ENCODE data around the gene ACTA1. TPM values are rescaled to one million over a fixed set of nuclear protein-coding genes. Genes with fewer than 3 reads are reported as not detected.

ACTA1 gene
- total RNA-seq, 1 experiment from 2014 or later = not detected

- Histone ChIP-seq H3K9me3 (ENCODE audit: control insufficient read depth, insufficient read depth, low read depth, low read length) (no peaks in the 10 kb centered on the region), H3K4me3 (ENCODE audit: low read depth in 2 of 2, low read length in 2 of 2) (no peak overlapping the region; a peak in 1 of 4 replicates), H3K36me3 (ENCODE audit: control insufficient read depth, insufficient read depth, low read length) (no peaks in the 10 kb centered on the region), H3K27ac (ENCODE audit: low read length) (no peak overlapping the region), H3K27me3 (ENCODE audit: control insufficient read depth, insufficient read depth, low read length) (no peaks in the 10 kb centered on the region), H3K4me1 (ENCODE audit: control insufficient read depth, insufficient read depth, low read length) (peaks cover 12% of the 10 kb centered on the region)
- ATAC-seq (peak; percentile 91), DNase-seq (ENCODE audit: low read depth, low spot score) (no peak)
- BruUV-seq (replicated peaks) = no TSS peak
- CTCF ChIA-PET = no interaction called here
- POLR2A ChIA-PET = no interaction called here
- in situ Hi-C loops (cut with HindIII; ENCODE audit: low pct_unique_long_range_greater_than_20kb, low sequenced_read_pairs) = no loop called here
- TF ChIP-seq REST (IDR thresholded peaks at IDR 0.05; ENCODE audit: insufficient read depth in 1 of 2, low read depth in 2 of 2, low read length in 1 of 2) (no peak), POLR2AphosphoS5 (IDR thresholded peaks at IDR 0.05; ENCODE audit: low read depth, low read length) (no peak), TCF7L2 (IDR thresholded peaks at IDR 0.05; ENCODE audit: low read depth, low read length) (no peak), SIN3A (IDR thresholded peaks at IDR 0.05; ENCODE audit: borderline replicate concordance, insufficient read depth, low read depth, low read length) (no peak), CTCF (IDR thresholded peaks at IDR 0.05) (no peak)
- intact Hi-C loops (cut with micrococcal nuclease; ENCODE audit: unreplicated experiment) = no loop called here
Measured at GRCh38 chr1:229410692-229411433, 23.0 kb downstream of the ACTA1 start.

- intact Hi-C loops (cut with micrococcal nuclease; ENCODE audit: unreplicated experiment) = no loop called here
- DNase-seq (ENCODE audit: low read depth, low spot score) = no peak
- H3K27me3 ChIP-seq (ENCODE audit: control insufficient read depth, insufficient read depth, low read length) = no peaks in the 10 kb centered on the region
- BruUV-seq (replicated peaks) = no TSS peak
- no peak overlapping the region for H3K4me3 ChIP-seq (ENCODE audit: low read depth in 2 of 2, low read length in 2 of 2)
- TF ChIP-seq SIN3A (IDR thresholded peaks at IDR 0.05; ENCODE audit: borderline replicate concordance, insufficient read depth, low read depth, low read length) (no peak), REST (IDR thresholded peaks at IDR 0.05; ENCODE audit: insufficient read depth in 1 of 2, low read depth in 2 of 2, low read length in 1 of 2) (no peak), POLR2AphosphoS5 (IDR thresholded peaks at IDR 0.05; ENCODE audit: low read depth, low read length) (no peak), CTCF (IDR thresholded peaks at IDR 0.05) (no peak)
- ChIA-PET CTCF (no interaction called here), POLR2A (interaction anchor here (0.6 kb wide), 1 partner anchor 132 kb away, joined by 3 read pairs; no protein-coding TSS in a partner anchor)
- in situ Hi-C loops (cut with HindIII; ENCODE audit: low pct_unique_long_range_greater_than_20kb, low sequenced_read_pairs) = no loop called here
- H3K27ac ChIP-seq (ENCODE audit: low read length) = no peak overlapping the region
- H3K4me1 ChIP-seq (ENCODE audit: control insufficient read depth, insufficient read depth, low read length) = peaks cover 12% of the 10 kb centered on the region
- no peak for ATAC-seq
- H3K36me3 ChIP-seq (ENCODE audit: control insufficient read depth, insufficient read depth, low read length) = no peaks in the 10 kb centered on the region
- H3K9me3 ChIP-seq (ENCODE audit: control insufficient read depth, insufficient read depth, low read depth, low read length) = no peaks in the 10 kb centered on the region
Measured at GRCh38 chr1:229410370-229410691, 23.6 kb downstream of the ACTA1 start.
